ENCODE data around the gene CYP19A1. TPM values are rescaled to one million over a fixed set of nuclear protein-coding genes. Genes with fewer than 3 reads are reported as not detected.
"Not testable (repeated sequence)": the region's sequence is repeated elsewhere in the genome, so short reads cannot be mapped to it uniquely, and the experiment has no call there.

CYP19A1 gene
- total RNA-seq, 1 donor from 2014 or later = 0.58 TPM

DNA sequence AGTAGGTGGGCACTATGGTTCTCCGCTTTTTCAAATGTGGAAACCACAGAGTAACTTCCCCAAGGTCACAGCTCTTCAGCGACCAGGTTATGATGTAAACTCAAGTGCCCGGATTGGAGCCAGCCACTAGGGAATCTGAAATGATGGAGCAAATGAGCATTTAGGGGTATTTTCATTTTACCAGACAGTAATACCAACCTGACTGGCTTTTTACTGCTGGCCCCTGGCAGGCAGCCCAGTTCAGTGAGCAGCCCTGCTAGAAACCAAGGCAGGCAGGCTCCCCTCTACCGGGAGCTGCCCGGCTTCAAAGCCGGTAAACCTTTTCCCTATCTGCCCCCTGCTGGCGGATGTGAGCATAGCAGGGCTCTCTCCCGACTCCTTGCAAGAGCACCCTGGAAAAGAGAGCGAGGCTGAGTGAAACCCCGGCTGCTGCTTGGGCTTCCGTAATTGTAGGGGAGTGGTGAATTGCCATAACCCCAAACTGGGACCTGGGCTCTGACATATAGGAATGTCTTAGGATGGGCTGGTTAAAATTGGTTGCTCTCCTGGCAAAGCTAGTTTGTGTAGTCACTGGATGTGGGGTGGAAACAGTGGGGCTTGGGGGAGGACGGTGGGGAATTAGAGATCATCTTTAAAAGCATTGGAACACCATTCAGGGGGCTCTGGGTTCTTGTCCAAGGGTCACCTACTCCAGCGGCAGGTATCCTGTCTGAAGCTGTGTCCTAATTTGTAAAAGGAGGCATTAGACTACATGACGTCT is 145.7 kb downstream of the CYP19A1 start:
- ATAC-seq = peak; percentile 96
- intact Hi-C loops (cut with DNase I) = loop anchor here (5.0 kb wide), 1 partner anchor 35 kb away; no protein-coding TSS in a partner anchor
- no peak overlapping the region for H3K4me3 ChIP-seq

DNA sequence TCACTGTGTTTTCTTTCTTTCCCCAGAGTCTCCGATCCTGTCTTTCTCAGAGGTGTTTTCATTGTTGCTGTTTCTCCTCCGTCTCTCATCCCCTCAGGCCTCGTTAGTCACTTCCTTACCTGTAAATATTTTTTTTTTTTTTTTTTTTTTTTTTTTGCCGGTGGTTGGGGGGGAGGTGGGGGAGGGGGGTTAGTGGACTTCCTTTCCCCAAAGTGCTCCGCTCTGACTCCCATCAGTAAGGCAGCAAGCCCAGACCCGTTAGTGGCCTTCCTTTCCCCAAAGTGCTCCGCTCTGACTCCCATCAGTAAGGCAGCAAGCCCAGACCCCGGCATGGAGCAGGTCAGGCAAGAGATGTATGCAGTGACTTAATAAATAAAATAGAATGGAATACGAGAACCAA is 146.6 kb downstream of the CYP19A1 start:
- TF ChIP-seq, protein P1, sequence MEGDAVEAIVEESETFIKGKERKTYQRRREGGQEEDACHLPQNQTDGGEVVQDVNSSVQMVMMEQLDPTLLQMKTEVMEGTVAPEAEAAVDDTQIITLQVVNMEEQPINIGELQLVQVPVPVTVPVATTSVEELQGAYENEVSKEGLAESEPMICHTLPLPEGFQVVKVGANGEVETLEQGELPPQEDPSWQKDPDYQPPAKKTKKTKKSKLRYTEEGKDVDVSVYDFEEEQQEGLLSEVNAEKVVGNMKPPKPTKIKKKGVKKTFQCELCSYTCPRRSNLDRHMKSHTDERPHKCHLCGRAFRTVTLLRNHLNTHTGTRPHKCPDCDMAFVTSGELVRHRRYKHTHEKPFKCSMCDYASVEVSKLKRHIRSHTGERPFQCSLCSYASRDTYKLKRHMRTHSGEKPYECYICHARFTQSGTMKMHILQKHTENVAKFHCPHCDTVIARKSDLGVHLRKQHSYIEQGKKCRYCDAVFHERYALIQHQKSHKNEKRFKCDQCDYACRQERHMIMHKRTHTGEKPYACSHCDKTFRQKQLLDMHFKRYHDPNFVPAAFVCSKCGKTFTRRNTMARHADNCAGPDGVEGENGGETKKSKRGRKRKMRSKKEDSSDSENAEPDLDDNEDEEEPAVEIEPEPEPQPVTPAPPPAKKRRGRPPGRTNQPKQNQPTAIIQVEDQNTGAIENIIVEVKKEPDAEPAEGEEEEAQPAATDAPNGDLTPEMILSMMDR (IDR thresholded peaks at IDR 0.05) = no peak
- Histone ChIP-seq H3K4me3 (no peak overlapping the region), H3K9me3 (no peaks in the 10 kb centered on the region), H3K4me1 (peaks cover 10% of the 10 kb centered on the region), H3K36me3 (no peaks in the 10 kb centered on the region), H3K27ac (no peak overlapping the region), H3K27me3 (no peaks in the 10 kb centered on the region)
- ATAC-seq (no peak), DNase-seq (no peak)
- intact Hi-C loops (cut with DNase I) = loop anchor here (5.0 kb wide), 1 partner anchor 34 kb away; no protein-coding TSS in a partner anchor

More for the DNA sequence above, 145.7 kb downstream of the CYP19A1 start:
- Histone ChIP-seq H3K27ac (no peak overlapping the region), H3K9me3 (no peaks in the 10 kb centered on the region), H3K4me1 (peaks cover 10% of the 10 kb centered on the region), H3K27me3 (no peaks in the 10 kb centered on the region), H3K36me3 (no peaks in the 10 kb centered on the region)
- TF ChIP-seq, protein P1 (IDR thresholded peaks at IDR 0.05) = peak; percentile 97
- DNase-seq = peak; percentile 92

- H3K4me3 ChIP-seq = no peak overlapping the region
- no peaks in the 10 kb centered on the region for H3K9me3 ChIP-seq
- TF ChIP-seq, protein P1 (IDR thresholded peaks at IDR 0.05) = no peak
- H3K36me3 ChIP-seq = no peaks in the 10 kb centered on the region
- H3K4me1 ChIP-seq = peaks cover 10% of the 10 kb centered on the region
- DNase-seq (no peak), ATAC-seq (no peak)
- H3K27ac ChIP-seq = no peak overlapping the region
- no peaks in the 10 kb centered on the region for H3K27me3 ChIP-seq
- intact Hi-C loops (cut with DNase I) = loop anchor here (5.0 kb wide), 1 partner anchor 34 kb away; no protein-coding TSS in a partner anchor
Observed at GRCh38 chr15:51191072-51191670, 147.2 kb downstream of the CYP19A1 start.

GRCh38 chr15:51190424-51191068 is 147.8 kb downstream of the CYP19A1 start:
- H3K9me3 ChIP-seq = no peaks in the 10 kb centered on the region
- peaks cover 10% of the 10 kb centered on the region for H3K4me1 ChIP-seq
- H3K4me3 ChIP-seq = no peak overlapping the region
- H3K27ac ChIP-seq = no peak overlapping the region
- intact Hi-C loops (cut with DNase I) = loop anchor here (5.0 kb wide), 1 partner anchor 33 kb away; no protein-coding TSS in a partner anchor
- no peaks in the 10 kb centered on the region for H3K27me3 ChIP-seq
- TF ChIP-seq, protein P1 (IDR thresholded peaks at IDR 0.05) = no peak
- DNase-seq = no peak
- no peaks in the 10 kb centered on the region for H3K36me3 ChIP-seq
- no peak for ATAC-seq

- intact Hi-C loops (cut with DNase I) = loop anchor here (5.0 kb wide), 1 partner anchor 33 kb away; no protein-coding TSS in a partner anchor
- Histone ChIP-seq H3K27ac (no peak overlapping the region), H3K27me3 (no peaks in the 10 kb centered on the region), H3K36me3 (no peaks in the 10 kb centered on the region), H3K9me3 (no peaks in the 10 kb centered on the region), H3K4me1 (peaks cover 10% of the 10 kb centered on the region), H3K4me3 (no peak overlapping the region)
- DNase-seq (no peak), ATAC-seq (no peak)
- TF ChIP-seq, protein P1 (IDR thresholded peaks at IDR 0.05) = no peak
Observed at GRCh38 chr15:51189669-51190385, 148.6 kb downstream of the CYP19A1 start.

DNA sequence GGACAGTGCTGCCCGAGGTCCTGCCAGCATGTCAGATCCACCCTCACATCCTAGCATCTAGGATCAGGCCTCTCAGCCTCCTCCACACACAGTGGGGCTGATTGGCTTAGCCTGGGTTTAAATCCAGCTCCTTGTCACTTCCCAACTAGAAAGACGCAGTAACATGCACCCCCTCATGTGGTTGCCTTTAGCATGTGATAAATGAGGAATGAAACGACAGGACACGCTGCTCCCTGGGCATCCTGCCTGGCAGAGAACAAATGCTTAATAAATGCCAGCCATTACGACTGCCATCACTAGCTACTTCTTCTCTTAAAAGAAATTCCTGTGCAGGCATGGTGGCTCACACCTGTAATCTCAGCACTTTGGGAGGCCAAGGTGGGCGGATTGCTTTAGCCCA is 149.6 kb downstream of the CYP19A1 start:
- H3K4me3 ChIP-seq; H3K27me3 ChIP-seq; H3K36me3 ChIP-seq; intact Hi-C loops (cut with DNase I); DNase-seq; H3K27ac ChIP-seq; ATAC-seq; H3K9me3 ChIP-seq: not testable (repeated sequence)
- H3K4me1 ChIP-seq = peaks cover 13% of the 10 kb centered on the region
